SK-N-SH (cell line): ENCODE results near the gene PHC3. TPM values are rescaled to one million over a fixed set of nuclear protein-coding genes. Genes with fewer than 3 reads are reported as not detected.

Experiments used
- CTCF ChIA-PET: fragments of 300-600, 350-600 bp; formaldehyde crosslinking; extraction: SDS; loops from one replicate; lab custom pipeline; 2021; lab: Yijun Ruan, JAX
- POLR2A ChIA-PET: fragments of 350-600 bp; sonication (Branson Sonifier 250); formaldehyde crosslinking; extraction: SDS; loops from one replicate; lab custom pipeline; 2020; ENCODE audit warnings: antibody characterized with exemption, inconsistent platforms; lab: Yijun Ruan, JAX
- DNase-seq: peaks from one replicate; pipeline ENCODE4 v3.0.0; 2012
- H2AFZ ChIP-seq: fragments of 200-600 bp; sonication (generic); 2 replicates; pipeline ENCODE4 v1.8.1; 2016; ENCODE audit warnings: antibody characterized with exemption, mild to moderate bottlenecking, low read depth
- H3F3A ChIP-seq: fragments of 200-600 bp; sonication (generic); replicated peaks from 2 replicates; pipeline ENCODE3; 2016; ENCODE audit warnings: antibody characterized with exemption, mild to moderate bottlenecking; ENCODE audit not compliant: insufficient read depth
- H3K27ac ChIP-seq, 2 experiments: fragments of 200-500 bp in 1 of 2; fragments of 200-600 bp in 1 of 2; sonication (Bioruptor generic) in 1 of 2; sonication (generic), shearing (Covaris generic) in 1 of 2; 2 replicates each; pipeline versions ENCODE4 v1.5.1 to v1.6.1; 2014 to 2016; ENCODE audit warnings: low read depth in 2 of 2, inconsistent platforms in 1 of 2, low read length in 1 of 2, mild to moderate bottlenecking in 1 of 2, mixed read lengths in 1 of 2
- H3K27me3 ChIP-seq: fragments of 200-600 bp; sonication (generic), shearing (Covaris generic); 2 replicates; pipeline ENCODE4 v1.6.1; 2016; ENCODE audit warnings: mixed run types; ENCODE audit not compliant: insufficient read depth
- H3K36me3 ChIP-seq, 2 experiments: fragments of 200-500 bp in 1 of 2; fragments of 200-600 bp in 1 of 2; sonication (Bioruptor generic) in 1 of 2; sonication (generic) in 1 of 2; replicated peaks in 1 of 2; 2 replicates each; pipeline versions ENCODE3 to v1.5.1; 2014 to 2016; ENCODE audit warnings: low read length in 1 of 2, mild to moderate bottlenecking in 1 of 2; ENCODE audit not compliant: insufficient read depth in 2 of 2, control insufficient read depth in 1 of 2
- H3K4me1 ChIP-seq, 2 experiments: fragments of 200-500 bp in 1 of 2; fragments of 200-600 bp in 1 of 2; sonication (Bioruptor generic) in 1 of 2; sonication (generic), shearing (Covaris generic) in 1 of 2; 2 replicates each; pipeline versions ENCODE4 v1.5.1 to v1.6.1; 2014 to 2016; ENCODE audit warnings: low read depth in 1 of 2, low read length in 1 of 2, mixed run types in 1 of 2; ENCODE audit not compliant: insufficient read depth in 2 of 2, control insufficient read depth in 1 of 2
- H3K4me2 ChIP-seq: fragments of 200-600 bp; sonication (generic), shearing (Covaris generic); 2 replicates; pipeline ENCODE4 v1.6.1; 2017; ENCODE audit warnings: mixed run types
- H3K4me3 ChIP-seq, 2 experiments: fragments of 200-500 bp in 1 of 2; fragments of 200-600 bp in 1 of 2; sonication (Bioruptor generic) in 1 of 2; sonication (generic), shearing (Covaris generic) in 1 of 2; 2 replicates each; pipeline versions ENCODE4 v1.5.1 to v1.8.1; 2014 to 2016; ENCODE audit warnings: low read depth in 2 of 2, inconsistent platforms in 1 of 2, low read length in 1 of 2, mild to moderate bottlenecking in 1 of 2, mixed read lengths in 1 of 2, moderate library complexity in 1 of 2
- H3K79me2 ChIP-seq: fragments of 200-600 bp; sonication (generic); 2 replicates; pipeline ENCODE4 v1.8.1; 2017; ENCODE audit warnings: mild to moderate bottlenecking; ENCODE audit not compliant: insufficient read depth
- H3K9ac ChIP-seq: fragments of 200-600 bp; sonication (generic); 2 replicates; pipeline ENCODE4 v1.6.1; 2017; ENCODE audit warnings: mixed run types
- H3K9me2 ChIP-seq: fragments of 200-600 bp; sonication (generic); 2 replicates; pipeline ENCODE4 v1.6.1; 2017; ENCODE audit warnings: mixed run types
- H3K9me3 ChIP-seq: fragments of 200-600 bp; sonication (generic); 2 replicates; pipeline ENCODE4 v1.6.1; 2017; ENCODE audit warnings: mixed run types, mild to moderate bottlenecking, moderate library complexity
- H4K20me1 ChIP-seq: fragments of 200-600 bp; sonication (generic); 2 replicates; pipeline ENCODE4 v1.6.1; 2017; ENCODE audit warnings: mild to moderate bottlenecking, mixed run types; ENCODE audit not compliant: insufficient read depth
- ELF1 ChIP-seq: IDR thresholded peaks from 2 replicates; pipeline ENCODE4 v1.4.0; 2012
- EP300 ChIP-seq, 2 experiments: IDR thresholded peaks; 2 replicates each; pipeline versions ENCODE4 v1.4.0 to v1.6.1; 2012; ENCODE audit warnings: borderline replicate concordance in 1 of 2, low read depth in 1 of 2, low read length in 1 of 2
- EZH2phosphoT487 ChIP-seq: fragments of 200-600 bp; sonication (generic); IDR thresholded peaks from 2 replicates; pipeline ENCODE4 v1.6.1; 2017; ENCODE audit warnings: low read depth, mixed run types, mild to moderate bottlenecking, antibody characterized with exemption, moderate library complexity, borderline replicate concordance
- FOXJ3 ChIP-seq: sonication (generic); formaldehyde crosslinking; IDR thresholded peaks from 2 replicates; pipeline ENCODE4 v1.5.1; 2020; ENCODE audit warnings: mild to moderate bottlenecking, missing genetic modification reagents
- GATA2 ChIP-seq: sonication (generic); formaldehyde crosslinking; IDR thresholded peaks from 2 replicates; pipeline ENCODE4 v1.5.0; 2020; ENCODE audit warnings: mild to moderate bottlenecking, missing genetic modification reagents
- JUND ChIP-seq: IDR thresholded peaks from 2 replicates; pipeline ENCODE4 v1.4.0; 2012
- MAX ChIP-seq: IDR thresholded peaks from 2 replicates; pipeline ENCODE4 v1.4.0; 2012; ENCODE audit warnings: low read depth
- MEF2A ChIP-seq: IDR thresholded peaks from 2 replicates; pipeline ENCODE4 v1.4.0; 2012; ENCODE audit warnings: low read depth, borderline replicate concordance
- MXI1 ChIP-seq: IDR thresholded peaks from 2 replicates; pipeline ENCODE4 v1.6.1; 2012; ENCODE audit warnings: mild to moderate bottlenecking, low read depth, low read length, improper control_type of control experiment
- NRF1 ChIP-seq: IDR thresholded peaks from 2 replicates; pipeline ENCODE4 v1.6.1; 2012; ENCODE audit warnings: low read depth, mild to moderate bottlenecking, low read length
- PBX3 ChIP-seq: IDR thresholded peaks from 2 replicates; pipeline ENCODE4; 2012
- POLR2AphosphoS5 ChIP-seq: IDR thresholded peaks from 2 replicates; pipeline ENCODE4 v1.6.1; 2012; ENCODE audit warnings: low read depth, low read length
- SMC3 ChIP-seq: IDR thresholded peaks from 2 replicates; pipeline ENCODE4 v1.6.1; 2012; ENCODE audit warnings: low read depth, low read length, improper control_type of control experiment
- TEAD4 ChIP-seq: IDR thresholded peaks from 2 replicates; pipeline ENCODE4 v1.4.0; 2012; ENCODE audit warnings: mild to moderate bottlenecking, borderline replicate concordance; ENCODE audit not compliant: insufficient read depth
- USF2 ChIP-seq: fragments of 150-350 bp; IDR thresholded peaks from 2 replicates; pipeline ENCODE4 v1.6.1; 2017; ENCODE audit warnings: antibody characterized with exemption, low read length, low read depth, borderline replicate concordance
- WGBS: methylation state at CpG from one replicate; pipeline ENCODE4 v1.1.6; 2017; ENCODE audit warnings: low lambda C conversion rate; 5-methylcytosine and 5-hydroxymethylcytosine counted together
- polyA plus RNA-seq, 3 experiments: library from polyadenylated mRNA; depleted of rRNA; stranded (reverse); fragments of >200 nt; gene quantifications; 2 replicates each; pipeline ENCODE4 v1.2.3, GENCODE V29; 2012
- TF ChIP-seq, protein P1 (sequence below): IDR thresholded peaks from 2 replicates; pipeline ENCODE4 v1.6.1; 2012; ENCODE audit warnings: mild to moderate bottlenecking, low read depth, low read length, moderate library complexity
- TF ChIP-seq, protein P2 (sequence below): IDR thresholded peaks from 2 replicates; pipeline ENCODE4 v1.4.0; 2012; ENCODE audit warnings: low read depth, borderline replicate concordance
- TF ChIP-seq, protein P3 (sequence below): fragments of 200-600 bp; sonication (generic); IDR thresholded peaks from 2 replicates; pipeline ENCODE4 v1.6.1; 2017; ENCODE audit warnings: antibody characterized with exemption, mild to moderate bottlenecking, moderate library complexity

PHC3 gene
- polyA plus RNA-seq, 1 of the 3 experiments (the other 2 are of a cell fraction), result 9.2 TPM

DNA sequence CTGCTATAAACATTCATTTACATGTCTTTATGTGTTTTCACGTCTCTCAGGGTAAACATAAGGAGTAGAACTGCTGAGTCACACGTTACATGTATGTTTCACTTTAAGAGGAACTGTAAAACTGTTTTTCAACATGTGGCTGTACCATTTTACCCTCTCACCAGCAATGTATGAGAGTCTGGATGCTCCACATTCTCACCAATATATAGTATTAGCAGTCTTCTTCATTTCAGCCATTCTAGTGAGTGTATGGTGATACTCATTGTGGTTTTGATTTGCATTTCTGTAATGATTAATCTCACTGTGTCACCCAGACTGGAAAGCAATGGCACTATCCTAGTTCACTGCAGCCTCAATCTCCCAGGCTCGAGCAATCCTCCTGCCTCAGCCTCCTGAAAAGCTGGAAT is 37.1 kb downstream of the PHC3 start:
- no peaks in the 10 kb centered on the region for H3K9me3 ChIP-seq
- no peaks in the 10 kb centered on the region for H3K4me1 ChIP-seq
- peaks cover 20 to 65% of the 10 kb centered on the region in 2 experiments for H3K36me3 ChIP-seq
- H3K9ac ChIP-seq, result no peak overlapping the region
- peaks cover 3% of the 10 kb centered on the region for H4K20me1 ChIP-seq
- peaks cover 12% of the 10 kb centered on the region for H3F3A ChIP-seq
- no peak overlapping the region for H3K4me3 ChIP-seq
- ChIA-PET CTCF (no interaction called here), POLR2A (no interaction called here)
- H3K4me2 ChIP-seq, result no peak overlapping the region
- H3K27ac ChIP-seq, result no peak overlapping the region
- H3K27me3 ChIP-seq, result no peaks in the 10 kb centered on the region
- TF ChIP-seq GATA2 (CRISPR knock-in tag) (no peak), ELF1 (no peak), JUND (no peak), USF2 (no peak), PBX3 (no peak), TEAD4 (no peak), POLR2AphosphoS5 (no peak), EP300 (IDR thresholded peaks at IDR 0.05; ENCODE audit: borderline replicate concordance in 1 of 2, low read depth in 1 of 2, low read length in 1 of 2) (no peak), MAX (no peak), EZH2phosphoT487 (no peak), SMC3 (no peak), MXI1 (no peak), NRF1 (no peak), FOXJ3 (no peak), MEF2A (no peak)
- TF ChIP-seq, protein P1, sequence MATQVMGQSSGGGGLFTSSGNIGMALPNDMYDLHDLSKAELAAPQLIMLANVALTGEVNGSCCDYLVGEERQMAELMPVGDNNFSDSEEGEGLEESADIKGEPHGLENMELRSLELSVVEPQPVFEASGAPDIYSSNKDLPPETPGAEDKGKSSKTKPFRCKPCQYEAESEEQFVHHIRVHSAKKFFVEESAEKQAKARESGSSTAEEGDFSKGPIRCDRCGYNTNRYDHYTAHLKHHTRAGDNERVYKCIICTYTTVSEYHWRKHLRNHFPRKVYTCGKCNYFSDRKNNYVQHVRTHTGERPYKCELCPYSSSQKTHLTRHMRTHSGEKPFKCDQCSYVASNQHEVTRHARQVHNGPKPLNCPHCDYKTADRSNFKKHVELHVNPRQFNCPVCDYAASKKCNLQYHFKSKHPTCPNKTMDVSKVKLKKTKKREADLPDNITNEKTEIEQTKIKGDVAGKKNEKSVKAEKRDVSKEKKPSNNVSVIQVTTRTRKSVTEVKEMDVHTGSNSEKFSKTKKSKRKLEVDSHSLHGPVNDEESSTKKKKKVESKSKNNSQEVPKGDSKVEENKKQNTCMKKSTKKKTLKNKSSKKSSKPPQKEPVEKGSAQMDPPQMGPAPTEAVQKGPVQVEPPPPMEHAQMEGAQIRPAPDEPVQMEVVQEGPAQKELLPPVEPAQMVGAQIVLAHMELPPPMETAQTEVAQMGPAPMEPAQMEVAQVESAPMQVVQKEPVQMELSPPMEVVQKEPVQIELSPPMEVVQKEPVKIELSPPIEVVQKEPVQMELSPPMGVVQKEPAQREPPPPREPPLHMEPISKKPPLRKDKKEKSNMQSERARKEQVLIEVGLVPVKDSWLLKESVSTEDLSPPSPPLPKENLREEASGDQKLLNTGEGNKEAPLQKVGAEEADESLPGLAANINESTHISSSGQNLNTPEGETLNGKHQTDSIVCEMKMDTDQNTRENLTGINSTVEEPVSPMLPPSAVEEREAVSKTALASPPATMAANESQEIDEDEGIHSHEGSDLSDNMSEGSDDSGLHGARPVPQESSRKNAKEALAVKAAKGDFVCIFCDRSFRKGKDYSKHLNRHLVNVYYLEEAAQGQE, result no peak
- TF ChIP-seq, protein P2, sequence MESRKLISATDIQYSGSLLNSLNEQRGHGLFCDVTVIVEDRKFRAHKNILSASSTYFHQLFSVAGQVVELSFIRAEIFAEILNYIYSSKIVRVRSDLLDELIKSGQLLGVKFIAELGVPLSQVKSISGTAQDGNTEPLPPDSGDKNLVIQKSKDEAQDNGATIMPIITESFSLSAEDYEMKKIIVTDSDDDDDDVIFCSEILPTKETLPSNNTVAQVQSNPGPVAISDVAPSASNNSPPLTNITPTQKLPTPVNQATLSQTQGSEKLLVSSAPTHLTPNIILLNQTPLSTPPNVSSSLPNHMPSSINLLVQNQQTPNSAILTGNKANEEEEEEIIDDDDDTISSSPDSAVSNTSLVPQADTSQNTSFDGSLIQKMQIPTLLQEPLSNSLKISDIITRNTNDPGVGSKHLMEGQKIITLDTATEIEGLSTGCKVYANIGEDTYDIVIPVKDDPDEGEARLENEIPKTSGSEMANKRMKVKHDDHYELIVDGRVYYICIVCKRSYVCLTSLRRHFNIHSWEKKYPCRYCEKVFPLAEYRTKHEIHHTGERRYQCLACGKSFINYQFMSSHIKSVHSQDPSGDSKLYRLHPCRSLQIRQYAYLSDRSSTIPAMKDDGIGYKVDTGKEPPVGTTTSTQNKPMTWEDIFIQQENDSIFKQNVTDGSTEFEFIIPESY, result no peak
- TF ChIP-seq, protein P3, sequence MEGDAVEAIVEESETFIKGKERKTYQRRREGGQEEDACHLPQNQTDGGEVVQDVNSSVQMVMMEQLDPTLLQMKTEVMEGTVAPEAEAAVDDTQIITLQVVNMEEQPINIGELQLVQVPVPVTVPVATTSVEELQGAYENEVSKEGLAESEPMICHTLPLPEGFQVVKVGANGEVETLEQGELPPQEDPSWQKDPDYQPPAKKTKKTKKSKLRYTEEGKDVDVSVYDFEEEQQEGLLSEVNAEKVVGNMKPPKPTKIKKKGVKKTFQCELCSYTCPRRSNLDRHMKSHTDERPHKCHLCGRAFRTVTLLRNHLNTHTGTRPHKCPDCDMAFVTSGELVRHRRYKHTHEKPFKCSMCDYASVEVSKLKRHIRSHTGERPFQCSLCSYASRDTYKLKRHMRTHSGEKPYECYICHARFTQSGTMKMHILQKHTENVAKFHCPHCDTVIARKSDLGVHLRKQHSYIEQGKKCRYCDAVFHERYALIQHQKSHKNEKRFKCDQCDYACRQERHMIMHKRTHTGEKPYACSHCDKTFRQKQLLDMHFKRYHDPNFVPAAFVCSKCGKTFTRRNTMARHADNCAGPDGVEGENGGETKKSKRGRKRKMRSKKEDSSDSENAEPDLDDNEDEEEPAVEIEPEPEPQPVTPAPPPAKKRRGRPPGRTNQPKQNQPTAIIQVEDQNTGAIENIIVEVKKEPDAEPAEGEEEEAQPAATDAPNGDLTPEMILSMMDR, result no peak
- no peak overlapping the region for H2AFZ ChIP-seq
- H3K9me2 ChIP-seq, result no peaks in the 10 kb centered on the region
- H3K79me2 ChIP-seq, result peaks cover 61% of the 10 kb centered on the region
- WGBS, result 87% methylated on average over 3 of the region's 3 CpGs
- DNase-seq, result no peak
